Adrenal gland (tissue), 12 donors: ENCODE data around the gene SHH. TPM values are rescaled to one million over a fixed set of nuclear protein-coding genes. Genes with fewer than 3 reads are reported as not detected.
A peak's percentile ranks its signal among the peaks of the same experiment; 100 is the strongest.

ENCODE experiments used
- DNase-seq, 7 donors: peaks; one replicate each; pipeline ENCODE4 v3.0.0-alpha.2; 2019 to 2020
- H3K27ac ChIP-seq, 5 donors: fragments of 200-600 bp; sonication (generic) in 4 of 5; 1 replicate in 3 of 5; 2 replicates in 2 of 5; pipeline versions ENCODE4 v1.5.1 to v1.8.0; 2016 to 2020; ENCODE audit warnings: mild to moderate bottlenecking in 1 of 5
- H3K27me3 ChIP-seq: fragments of 200-600 bp; 2 replicates; pipeline ENCODE4 v1.8.0; 2021
- H3K36me3 ChIP-seq, 2 donors: fragments of 200-600 bp; replicated peaks in 1 of 2; 1 replicate in 1 of 2; 2 replicates in 1 of 2; pipeline versions ENCODE4 v1.5.1 to v1.8.0; 2018 to 2022
- H3K4me1 ChIP-seq, 2 donors: fragments of 200-600 bp; replicated peaks in 1 of 2; 1 replicate in 1 of 2; 2 replicates in 1 of 2; pipeline versions ENCODE4 v1.5.1 to v1.8.0; 2018 to 2021
- H3K4me3 ChIP-seq, 4 donors: fragments of 200-600 bp; sonication (generic) in 3 of 4; one replicate each; pipeline ENCODE4 v1.5.1; 2016 to 2018
- H3K9me3 ChIP-seq, 3 donors: fragments of 200-600 bp; sonication (generic) in 1 of 3; replicated peaks in 1 of 3; 1 replicate in 2 of 3; 2 replicates in 1 of 3; pipeline versions ENCODE4 v1.5.1 to v1.8.0; 2016 to 2021
- CTCF ChIP-seq, 6 experiments: fragments of 450-650 bp in 4 of 6; fragments of 200-600 bp in 2 of 6; sonication (generic) in 1 of 6; IDR thresholded peaks; 1 replicate in 5 of 6; 2 replicates in 1 of 6; pipeline versions ENCODE4 v1.5.1 to v1.8.0; 2016 to 2021; ENCODE audit warnings: antibody characterized with exemption in 6 of 6, mild to moderate bottlenecking in 2 of 6, moderate library complexity in 1 of 6
- POLR2A ChIP-seq, 2 donors: fragments of 450-650 bp; IDR thresholded peaks; one replicate each; pipeline ENCODE4 v1.6.1; 2017; ENCODE audit warnings: antibody characterized with exemption in 2 of 2, mild to moderate bottlenecking in 2 of 2, moderate library complexity in 1 of 2
- WGBS, 4 donors: extraction: QIAGEN DNeasy Blood & Tissue Kit in 2 of 4; methylation state at CpG; one replicate each; pipeline versions ENCODE4 v1.1.5 to v1.1.7; 2013 to 2017; 5-methylcytosine and 5-hydroxymethylcytosine counted together
- intact Hi-C, 2 donors: fragments of 100-400 bp; cut with DNase I; formaldehyde crosslinking; loops; one replicate each; pipeline versions ENCODE4 v1.14.1 to v1.15.0; 2022 to 2023
- polyA plus RNA-seq, 3 donors: library from polyadenylated mRNA; stranded (reverse); fragments of 200-250 nt in 2 of 3; fragments of 350-450 nt in 1 of 3; fragmentation: Illumina TruSeq in 1 of 3; extraction: RNeasy Lipid Tissue Mini Kit (QIAGEN cat#74804) in 1 of 3; gene quantifications; one replicate each; pipeline ENCODE4 v1.2.3, GENCODE V29; 2013 to 2014
- total RNA-seq, 9 donors: library from RNA; depleted of rRNA in 4 of 9; stranded (reverse); fragments of >200 nt in 4 of 9; fragments of 120-200 nt in 1 of 9; fragmentation: NEBNext Ultra II Directional in 1 of 9; extraction: Animal tissue kit (Norgen Biotek cat#: 25700) in 1 of 9; gene quantifications; one replicate each; pipeline versions ENCODE4 v1.1.0 to v1.2.4, GENCODE V29; 2013 to 2023
- donor health status: healthy with polysubstance abuse.
- donor health status: Bipolar disorder and iron deficiency.
- donor health status: DM: yes; HTN: yes; CAD: no.
- donor health status: DM: no; HTN: no; CAD: no.
- donor health status: DM: no; HTN: no; CAD: no.
- donor health status: DM: yes; HTN: yes; CAD: no.

Gene SHH
- total and polyA plus RNA-seq, 12 donors = 2.1 to 38.0 (median 11.0) TPM

- intact Hi-C loops = loop anchor here (10.0 kb wide), 2 partner anchors 742 to 802 kb away; no protein-coding TSS in a partner anchor
- DNase-seq = no peak
- Histone ChIP-seq H3K36me3 (no peaks in the 10 kb centered on the region), H3K27ac (no peak overlapping the region), H3K4me1 (peaks cover 0 to 14% of the 10 kb centered on the region in 2 donors), H3K27me3 (peaks cover 6% of the 10 kb centered on the region), H3K9me3 (no peaks in the 10 kb centered on the region), H3K4me3 (no peak overlapping the region)
- 41 to 75% (median 53%) methylated on average over 25 to 70 of the region's 70 CpGs for WGBS, 4 donors
- TF ChIP-seq POLR2A (IDR thresholded peaks at IDR 0.05) = no peak
- no peak for TF ChIP-seq CTCF (IDR thresholded peaks at IDR 0.05)
These were observed 9.3 kb downstream of the SHH start for GRCh38 chr7:155802906-155803417.

- Histone ChIP-seq H3K4me3 (no peak overlapping the region), H3K27me3 (peaks cover 6% of the 10 kb centered on the region), H3K36me3 (no peaks in the 10 kb centered on the region), H3K9me3 (no peaks in the 10 kb centered on the region), H3K27ac (no peak overlapping the region), H3K4me1 (peaks cover 0 to 14% of the 10 kb centered on the region in 2 donors)
- peak in 1 of 7 donors; percentile 4 for DNase-seq
- WGBS, 4 donors = 50 to 58% (median 55%) methylated on average over 6 of the region's 6 CpGs
- TF ChIP-seq CTCF (IDR thresholded peaks at IDR 0.05) (no peak), POLR2A (IDR thresholded peaks at IDR 0.05) (no peak)
- intact Hi-C loops = loop anchor here (10.0 kb wide), 2 partner anchors 743 to 803 kb away; no protein-coding TSS in a partner anchor
These were observed 10.0 kb downstream of the SHH start for GRCh38 chr7:155802291-155802690.

GRCh38 chr7:155800741-155801267, 11.5 kb downstream of the SHH start:
- no peaks in the 10 kb centered on the region for H3K9me3 ChIP-seq
- H3K27ac ChIP-seq = no peak overlapping the region
- peaks cover 16% of the 10 kb centered on the region for H3K27me3 ChIP-seq
- no peak for DNase-seq
- H3K4me1 ChIP-seq = peaks cover 7 to 11% of the 10 kb centered on the region in 2 donors
- WGBS, 4 donors = 83 to 90% (median 88%) methylated on average over 13 to 16 of the region's 16 CpGs
- no peaks in the 10 kb centered on the region for H3K36me3 ChIP-seq
- no peak overlapping the region for H3K4me3 ChIP-seq
- TF ChIP-seq CTCF (IDR thresholded peaks at IDR 0.05) = no peak
- no peak for TF ChIP-seq POLR2A (IDR thresholded peaks at IDR 0.05)
- intact Hi-C loops = loop anchor here (10.0 kb wide), 2 partner anchors 744 to 804 kb away; no protein-coding TSS in a partner anchor

GRCh38 chr7:155800301-155800700, 12.0 kb downstream of the SHH start:
- H3K27me3 ChIP-seq = peaks cover 21% of the 10 kb centered on the region
- intact Hi-C loops = loop anchor here (10.0 kb wide), 2 partner anchors 744 to 804 kb away; no protein-coding TSS in a partner anchor
- TF ChIP-seq CTCF (IDR thresholded peaks at IDR 0.05) (no peak), POLR2A (IDR thresholded peaks at IDR 0.05) (no peak)
- H3K36me3 ChIP-seq = no peaks in the 10 kb centered on the region
- no peak overlapping the region for H3K27ac ChIP-seq
- H3K9me3 ChIP-seq = no peaks in the 10 kb centered on the region
- H3K4me3 ChIP-seq = no peak overlapping the region
- peaks cover 7% of the 10 kb centered on the region in 2 donors for H3K4me1 ChIP-seq
- DNase-seq = no peak
- 89 to 94% (median 90%) methylated on average over 9 to 11 of the region's 11 CpGs for WGBS, 4 donors
